ENCODE results near the gene TGFB2.

TGFB2 gene

GRCh38 chr1:218488531-218488930, 143.4 kb downstream of the TGFB2 start:
- no peak for DNase-seq (ENCODE audit: low read depth in 2 of 2)

GRCh38 chr1:218488986-218489385, 143.8 kb downstream of the TGFB2 start:
- no peak for DNase-seq (ENCODE audit: low read depth in 2 of 2)

- no peak for DNase-seq (ENCODE audit: low read depth in 2 of 2)
These were observed 145.3 kb downstream of the TGFB2 start for GRCh38 chr1:218490406-218490922.

- DNase-seq (ENCODE audit: low read depth in 2 of 2) = no peak
These were observed 147.7 kb downstream of the TGFB2 start for GRCh38 chr1:218492874-218493273.

GRCh38 chr1:218493986-218494385, 148.8 kb downstream of the TGFB2 start:
- no peak for DNase-seq (ENCODE audit: low read depth in 2 of 2)
